BJ (cell line): ENCODE measurements around the gene E2F1. TPM values are rescaled to one million over a fixed set of nuclear protein-coding genes. Genes with fewer than 3 reads are reported as not detected.

Experiments used
- CTCF ChIA-PET: fragments of 350-600 bp; formaldehyde crosslinking; extraction: SDS; loops from one replicate; lab custom pipeline; 2021; ENCODE audit warnings: antibody characterized with exemption, inconsistent platforms; lab: Yijun Ruan, JAX
- POLR2A ChIA-PET: fragments of 300-600 bp; sonication (Branson Sonifier 250); formaldehyde crosslinking; extraction: SDS; loops from one replicate; lab custom pipeline; 2021; ENCODE audit warnings: antibody characterized with exemption; lab: Charles Lee
- DNase-seq: peaks from one replicate; pipeline ENCODE4 v3.0.0-alpha.2; 2011; ENCODE audit warnings: low read depth
- H3K27me3 ChIP-seq: 2 replicates; pipeline ENCODE4 v1.6.0; 2011; ENCODE audit warnings: low read length; ENCODE audit not compliant: control insufficient read depth, insufficient read depth
- H3K36me3 ChIP-seq: 2 replicates; pipeline ENCODE4 v1.5.1; 2011; ENCODE audit warnings: low read length; ENCODE audit not compliant: control insufficient read depth, insufficient read depth
- H3K4me3 ChIP-seq: 2 replicates; pipeline ENCODE4 v1.5.1; 2011; ENCODE audit warnings: low read depth, mild to moderate bottlenecking, control low read depth, low read length
- polyA plus RNA-seq: library from polyadenylated mRNA; depleted of rRNA; stranded (reverse); fragments of >200 nt; gene quantifications from 2 replicates; pipeline ENCODE4 v1.2.3, GENCODE V29; 2011
- TF ChIP-seq, protein P1 (sequence below): IDR thresholded peaks from 2 replicates; pipeline ENCODE4 v1.5.1; 2011; ENCODE audit warnings: low read depth, mild to moderate bottlenecking, control low read depth, inconsistent platforms, low read length, moderate library complexity; ENCODE audit not compliant: insufficient read depth

The E2F1 gene
- polyA plus RNA-seq, 1 experiment: 7.5 TPM

DNA sequence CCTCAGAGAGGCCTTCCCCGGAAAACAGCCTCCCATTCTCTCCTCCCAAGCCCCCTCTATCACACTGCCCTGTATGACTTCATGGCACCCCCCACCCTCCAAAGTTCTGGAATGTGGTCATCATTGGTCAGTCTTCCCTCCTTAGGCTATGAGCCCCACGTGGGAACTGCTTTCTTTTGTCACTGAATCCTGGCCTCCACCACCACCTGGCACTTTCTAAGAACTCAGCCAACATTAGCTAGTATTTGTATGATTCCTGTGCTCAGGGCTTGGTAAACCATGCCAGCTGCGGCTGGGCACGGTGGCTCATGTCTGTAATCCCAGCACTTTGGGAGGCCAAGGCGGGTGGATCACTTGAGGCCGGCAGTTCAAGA, 8.4 kb upstream of the E2F1 start:
- no peak overlapping the region for H3K4me3 ChIP-seq
- TF ChIP-seq, protein P1, sequence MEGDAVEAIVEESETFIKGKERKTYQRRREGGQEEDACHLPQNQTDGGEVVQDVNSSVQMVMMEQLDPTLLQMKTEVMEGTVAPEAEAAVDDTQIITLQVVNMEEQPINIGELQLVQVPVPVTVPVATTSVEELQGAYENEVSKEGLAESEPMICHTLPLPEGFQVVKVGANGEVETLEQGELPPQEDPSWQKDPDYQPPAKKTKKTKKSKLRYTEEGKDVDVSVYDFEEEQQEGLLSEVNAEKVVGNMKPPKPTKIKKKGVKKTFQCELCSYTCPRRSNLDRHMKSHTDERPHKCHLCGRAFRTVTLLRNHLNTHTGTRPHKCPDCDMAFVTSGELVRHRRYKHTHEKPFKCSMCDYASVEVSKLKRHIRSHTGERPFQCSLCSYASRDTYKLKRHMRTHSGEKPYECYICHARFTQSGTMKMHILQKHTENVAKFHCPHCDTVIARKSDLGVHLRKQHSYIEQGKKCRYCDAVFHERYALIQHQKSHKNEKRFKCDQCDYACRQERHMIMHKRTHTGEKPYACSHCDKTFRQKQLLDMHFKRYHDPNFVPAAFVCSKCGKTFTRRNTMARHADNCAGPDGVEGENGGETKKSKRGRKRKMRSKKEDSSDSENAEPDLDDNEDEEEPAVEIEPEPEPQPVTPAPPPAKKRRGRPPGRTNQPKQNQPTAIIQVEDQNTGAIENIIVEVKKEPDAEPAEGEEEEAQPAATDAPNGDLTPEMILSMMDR: no peak
- no peaks in the 10 kb centered on the region for H3K27me3 ChIP-seq
- POLR2A ChIA-PET: no interaction called here
- no peak for DNase-seq
- CTCF ChIA-PET: interaction anchor here (1.3 kb wide), 1 partner anchor 28 kb away, joined by 3 read pairs; the partner anchor contains the start of gene ACTL10
- no peaks in the 10 kb centered on the region for H3K36me3 ChIP-seq

DNA sequence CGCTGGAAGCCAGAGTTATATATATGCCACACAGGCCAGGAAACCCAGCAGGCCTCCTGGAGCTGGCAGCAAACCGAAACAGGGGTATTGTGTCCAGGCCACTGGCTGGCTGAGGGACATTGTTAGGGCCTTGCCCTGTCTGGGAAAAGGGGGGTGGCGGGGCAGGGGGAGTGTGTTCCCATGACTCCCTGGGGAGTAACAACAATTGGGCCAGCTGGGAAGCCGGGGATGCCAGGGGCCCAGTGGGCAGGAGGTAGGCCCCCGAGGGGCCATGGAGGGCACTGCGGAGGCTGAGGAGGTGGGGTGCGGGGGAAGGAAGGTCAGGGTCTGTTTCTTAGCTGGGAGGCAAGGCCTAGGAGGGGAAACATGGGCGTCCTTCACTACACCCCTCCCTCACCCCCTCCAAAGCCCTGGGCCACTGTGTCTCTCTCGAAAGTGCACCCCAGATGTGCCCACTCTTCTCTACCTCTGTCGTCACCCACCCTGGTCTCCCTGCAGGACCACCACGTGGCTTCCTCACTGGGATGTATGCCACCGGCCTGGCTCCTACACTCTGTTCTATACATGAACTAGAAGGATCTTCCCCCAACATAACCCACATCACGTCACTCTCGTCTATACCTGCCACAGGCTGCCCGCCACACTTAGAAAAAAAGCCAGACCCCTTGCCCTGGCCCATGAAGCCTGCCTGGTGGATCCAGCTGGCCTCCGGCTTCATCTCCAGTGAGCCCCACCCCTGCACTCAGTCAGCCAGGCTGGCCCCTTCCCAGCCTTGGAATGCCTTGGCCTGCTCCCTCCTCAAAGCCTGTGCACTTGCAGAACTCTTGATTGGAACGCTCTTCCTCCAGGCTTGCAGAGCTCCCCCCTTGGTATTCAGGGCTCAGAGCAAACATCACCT, 7.8 kb upstream of the E2F1 start:
- ChIA-PET POLR2A (no interaction called here), CTCF (interaction anchor here (1.3 kb wide), 1 partner anchor 28 kb away, joined by 3 read pairs; the partner anchor contains the start of gene ACTL10)
- H3K36me3 ChIP-seq: no peaks in the 10 kb centered on the region
- no peak for DNase-seq
- H3K27me3 ChIP-seq: no peaks in the 10 kb centered on the region
- H3K4me3 ChIP-seq: no peak overlapping the region
- TF ChIP-seq, protein P1: no peak

DNA sequence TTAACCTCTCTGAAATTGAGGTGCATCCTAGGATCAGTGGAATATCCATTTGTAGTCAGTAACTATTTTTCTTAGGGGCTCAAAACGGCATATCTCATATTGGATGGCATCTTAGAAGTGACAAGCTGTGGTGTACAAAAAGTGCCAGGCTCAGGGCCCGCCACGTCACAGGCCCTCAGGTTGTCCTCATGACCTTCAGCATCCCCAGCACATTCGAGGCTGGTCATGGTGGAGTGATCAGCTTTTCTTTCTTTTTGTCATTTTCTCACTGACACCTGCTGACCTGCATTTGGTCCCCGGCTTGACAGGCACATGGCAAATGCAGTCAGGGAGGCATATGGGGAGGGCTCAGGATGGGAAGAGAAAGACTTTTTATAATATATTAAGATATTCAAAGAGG, 7.1 kb upstream of the E2F1 start:
- Histone ChIP-seq H3K4me3 (no peak overlapping the region), H3K27me3 (no peaks in the 10 kb centered on the region), H3K36me3 (no peaks in the 10 kb centered on the region)
- ChIA-PET POLR2A (no interaction called here), CTCF (no interaction called here)
- TF ChIP-seq, protein P1: no peak
- no peak for DNase-seq

DNA sequence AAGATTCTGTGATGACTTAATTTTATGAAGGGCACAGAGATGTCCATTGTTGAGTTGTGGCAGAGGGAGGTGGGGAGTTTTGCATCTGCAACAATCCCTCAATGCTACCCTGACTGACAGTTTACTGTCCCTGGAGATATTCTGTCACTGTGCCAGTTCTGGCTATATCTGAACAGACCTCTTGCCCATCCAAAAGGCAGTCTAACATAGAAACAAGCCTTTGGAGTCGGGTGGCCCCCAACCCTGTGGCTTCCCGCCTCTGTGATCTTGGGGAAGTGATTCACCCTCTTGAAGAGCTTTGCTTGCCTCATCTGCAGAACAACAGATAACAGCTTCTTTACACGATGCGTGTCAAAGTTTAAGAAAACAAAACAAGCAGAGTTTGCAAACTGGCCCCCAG, 3.8 kb upstream of the E2F1 start:
- ChIA-PET CTCF (interaction anchor here (0.9 kb wide), 1 partner anchor 124 kb away, joined by 3 read pairs; no protein-coding TSS in a partner anchor), POLR2A (no interaction called here)
- Histone ChIP-seq H3K36me3 (no peaks in the 10 kb centered on the region), H3K27me3 (no peaks in the 10 kb centered on the region), H3K4me3 (no peak overlapping the region)
- DNase-seq: no peak
- TF ChIP-seq, protein P1: no peak

DNA sequence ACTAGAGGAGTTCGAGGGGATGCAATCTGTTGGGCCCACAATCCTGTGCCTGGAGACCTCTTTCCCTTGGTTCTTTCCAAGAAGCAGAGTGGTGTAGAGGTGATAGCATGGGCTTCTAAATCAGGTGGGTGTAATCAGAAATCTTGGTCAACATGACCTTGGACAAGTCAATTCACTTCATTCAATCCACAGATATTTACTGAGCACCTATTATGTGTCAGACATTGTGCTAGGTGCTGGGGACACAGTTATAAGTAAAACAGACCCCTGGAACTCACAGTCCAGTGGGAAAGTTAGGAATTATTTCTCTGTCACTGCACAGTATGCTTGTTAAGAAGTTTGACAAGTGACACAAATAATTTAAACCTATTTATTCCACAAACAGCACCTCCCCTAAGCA, 3.3 kb upstream of the E2F1 start:
- POLR2A ChIA-PET: no interaction called here
- no peaks in the 10 kb centered on the region for H3K27me3 ChIP-seq
- H3K36me3 ChIP-seq: no peaks in the 10 kb centered on the region
- DNase-seq: no peak
- CTCF ChIA-PET: interaction anchor here (0.9 kb wide), 1 partner anchor 123 kb away, joined by 3 read pairs; no protein-coding TSS in a partner anchor
- no peak overlapping the region for H3K4me3 ChIP-seq
- TF ChIP-seq, protein P1: no peak
